DMS 273 treated with DMSO at 0.1 percent for 48 hours (cell line): ENCODE data around the gene GLI1.
"Not testable (repeated sequence)": the region's sequence is repeated elsewhere in the genome, so short reads cannot be mapped to it uniquely, and the experiment has no call there.

Experiments used
- DNase-seq: peaks from one replicate; lab custom pipeline; 2025; lab: John Stamatoyannopoulos, UW

The GLI1 gene

DNA sequence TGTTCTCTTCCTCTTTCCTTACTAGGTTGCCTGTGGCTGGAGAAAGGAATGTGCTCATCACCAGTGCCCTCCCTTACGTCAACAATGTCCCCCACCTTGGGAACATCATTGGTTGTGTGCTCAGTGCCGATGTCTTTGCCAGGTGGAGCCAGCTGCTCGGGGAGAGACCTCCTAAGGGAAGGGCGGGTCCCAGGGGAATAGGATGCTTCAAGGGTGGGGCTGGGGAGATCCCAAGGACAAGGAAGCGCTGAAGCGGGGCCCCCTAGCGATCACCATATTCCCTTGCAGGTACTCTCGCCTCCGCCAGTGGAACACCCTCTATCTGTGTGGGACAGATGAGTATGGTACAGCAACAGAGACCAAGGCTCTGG lies 38.5 kb downstream of the GLI1 start:
- DNase-seq: no peak

GRCh38 chr12:57498571-57498970 lies 39.0 kb downstream of the GLI1 start:
- no peak for DNase-seq

DNA sequence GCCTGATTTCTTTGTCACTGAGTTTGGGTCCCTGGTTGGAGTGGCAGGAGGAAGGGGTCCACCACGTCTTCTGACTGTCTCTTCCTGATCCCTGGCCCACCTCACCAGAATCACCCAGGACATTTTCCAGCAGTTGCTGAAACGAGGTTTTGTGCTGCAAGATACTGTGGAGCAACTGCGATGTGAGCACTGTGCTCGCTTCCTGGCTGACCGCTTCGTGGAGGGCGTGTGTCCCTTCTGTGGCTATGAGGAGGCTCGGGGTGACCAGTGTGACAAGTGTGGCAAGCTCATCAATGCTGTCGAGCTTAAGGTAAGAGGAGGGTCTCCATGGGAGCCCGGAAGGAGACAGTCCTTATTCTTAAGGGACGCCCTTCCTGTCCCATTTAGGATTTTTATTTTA lies 40.6 kb downstream of the GLI1 start:
- DNase-seq: no peak

DNA sequence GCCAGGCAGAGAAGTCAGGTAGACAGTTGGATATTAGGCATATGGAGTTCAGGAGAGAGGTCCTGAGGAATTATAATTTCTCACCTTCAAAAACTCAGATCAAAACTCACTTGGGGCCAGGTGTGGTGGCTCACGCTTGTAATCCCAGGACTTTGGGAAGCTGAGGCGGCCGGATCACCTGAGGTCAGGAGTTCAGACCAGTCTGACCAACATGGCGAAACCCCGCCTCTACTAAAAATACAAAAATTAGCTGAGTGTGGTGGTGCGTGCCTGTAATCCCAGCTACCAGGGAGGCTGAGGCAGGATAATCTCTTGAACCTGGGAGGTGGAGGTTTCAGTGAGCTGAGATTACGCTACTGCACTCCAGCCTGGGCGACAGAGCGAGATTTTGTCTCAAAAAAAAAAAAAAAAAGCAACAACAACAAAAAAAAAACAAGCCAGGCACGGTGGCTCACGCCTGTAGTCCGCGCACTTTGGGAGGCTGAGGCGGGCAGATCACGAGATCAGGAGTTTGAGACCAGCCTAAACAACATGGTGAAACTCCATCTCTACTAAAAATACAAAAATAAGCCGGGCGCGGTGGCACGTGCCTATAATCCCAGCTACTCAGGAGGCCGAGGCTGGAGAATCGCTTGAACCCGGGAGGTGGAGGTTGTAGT lies 42.9 kb downstream of the GLI1 start:
- not testable (repeated sequence) for DNase-seq

DNA sequence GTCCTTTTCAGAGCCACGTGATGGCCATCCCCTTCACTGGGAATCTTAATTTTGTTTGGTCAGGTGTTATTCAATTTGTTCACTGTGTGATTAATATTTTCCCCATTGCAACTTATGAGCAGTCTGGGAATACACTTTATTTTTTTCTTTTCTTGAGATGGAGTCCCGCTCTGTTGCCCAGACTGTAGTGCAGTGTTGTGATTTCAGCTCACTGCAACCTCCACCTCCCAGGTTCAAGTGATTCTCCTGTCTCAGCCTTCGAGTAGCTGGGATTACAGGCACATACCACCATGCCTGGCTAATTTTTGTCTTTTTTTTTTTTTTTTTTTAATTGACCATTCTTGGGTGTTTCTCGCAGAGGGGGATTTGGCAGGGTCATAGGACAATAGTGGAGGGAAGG lies 47.0 kb downstream of the GLI1 start:
- DNase-seq: not testable (repeated sequence)

DNA sequence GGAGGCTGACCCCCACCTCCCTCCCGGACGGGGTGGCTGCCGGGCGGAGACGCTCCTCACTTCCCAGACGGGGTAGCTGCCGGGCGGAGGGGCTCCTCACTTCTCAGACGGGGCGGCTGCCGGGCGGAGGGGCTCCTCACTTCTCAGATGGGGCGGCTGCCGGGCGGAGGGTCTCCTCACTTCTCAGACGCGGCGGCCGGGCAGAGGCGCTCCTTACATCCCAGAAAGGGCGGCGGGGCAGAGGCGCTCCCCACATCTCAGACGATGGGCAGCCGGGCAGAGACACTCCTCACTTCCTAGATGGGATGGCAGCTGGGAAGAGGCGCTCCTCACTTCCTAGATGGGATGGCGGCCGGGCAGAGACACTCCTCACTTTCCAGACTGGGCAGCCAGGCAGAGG lies 48.2 kb downstream of the GLI1 start:
- not testable (repeated sequence) for DNase-seq

- DNase-seq: no peak
Observed at GRCh38 chr12:57511161-57511560, 51.6 kb downstream of the GLI1 start.

- DNase-seq: no peak
Observed at GRCh38 chr12:57511588-57512325, 52.2 kb downstream of the GLI1 start.

DNA sequence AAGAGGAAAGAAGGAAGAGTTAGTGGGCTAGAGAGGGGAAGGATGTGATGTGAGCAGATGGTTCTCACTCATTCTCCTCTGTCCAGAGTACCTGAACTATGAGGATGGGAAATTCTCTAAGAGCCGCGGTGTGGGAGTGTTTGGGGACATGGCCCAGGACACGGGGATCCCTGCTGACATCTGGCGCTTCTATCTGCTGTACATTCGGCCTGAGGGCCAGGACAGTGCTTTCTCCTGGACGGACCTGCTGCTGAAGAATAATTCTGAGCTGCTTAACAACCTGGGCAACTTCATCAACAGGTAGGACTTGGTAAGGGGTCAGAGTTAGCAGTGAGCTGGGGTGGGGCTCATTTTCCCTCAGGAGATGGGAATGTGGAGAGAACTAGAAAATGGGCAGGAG lies 53.1 kb downstream of the GLI1 start:
- no peak for DNase-seq

- DNase-seq: no peak
Observed at GRCh38 chr12:57513266-57513665, 53.7 kb downstream of the GLI1 start.

GRCh38 chr12:57513677-57514076 lies 54.1 kb downstream of the GLI1 start:
- not testable (repeated sequence) for DNase-seq

GRCh38 chr12:57514246-57514645 lies 54.7 kb downstream of the GLI1 start:
- not testable (repeated sequence) for DNase-seq

DNA sequence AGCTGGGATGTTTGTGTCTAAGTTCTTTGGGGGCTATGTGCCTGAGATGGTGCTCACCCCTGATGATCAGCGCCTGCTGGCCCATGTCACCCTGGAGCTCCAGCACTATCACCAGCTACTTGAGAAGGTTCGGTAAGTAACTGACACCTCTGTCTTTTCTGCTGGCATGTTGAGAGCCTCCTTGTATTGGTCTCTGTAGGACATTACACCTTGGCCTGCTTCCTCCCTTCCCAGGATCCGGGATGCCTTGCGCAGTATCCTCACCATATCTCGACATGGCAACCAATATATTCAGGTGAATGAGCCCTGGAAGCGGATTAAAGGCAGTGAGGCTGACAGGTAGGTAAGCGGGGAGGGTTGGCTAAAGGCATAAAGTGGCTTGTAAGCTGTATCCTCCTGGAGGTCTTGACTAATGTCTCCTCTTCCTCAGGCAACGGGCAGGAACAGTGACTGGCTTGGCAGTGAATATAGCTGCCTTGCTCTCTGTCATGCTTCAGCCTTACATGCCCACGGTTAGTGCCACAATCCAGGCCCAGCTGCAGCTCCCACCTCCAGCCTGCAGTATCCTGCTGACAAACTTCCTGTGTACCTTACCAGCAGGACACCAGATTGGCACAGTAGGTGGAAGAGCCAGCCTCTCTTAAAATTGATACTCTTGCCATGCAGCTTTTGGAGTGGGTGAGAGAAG lies 55.3 kb downstream of the GLI1 start:
- no peak for DNase-seq

- DNase-seq: no peak
Observed at GRCh38 chr12:57515408-57515933, 55.9 kb downstream of the GLI1 start.

DNA sequence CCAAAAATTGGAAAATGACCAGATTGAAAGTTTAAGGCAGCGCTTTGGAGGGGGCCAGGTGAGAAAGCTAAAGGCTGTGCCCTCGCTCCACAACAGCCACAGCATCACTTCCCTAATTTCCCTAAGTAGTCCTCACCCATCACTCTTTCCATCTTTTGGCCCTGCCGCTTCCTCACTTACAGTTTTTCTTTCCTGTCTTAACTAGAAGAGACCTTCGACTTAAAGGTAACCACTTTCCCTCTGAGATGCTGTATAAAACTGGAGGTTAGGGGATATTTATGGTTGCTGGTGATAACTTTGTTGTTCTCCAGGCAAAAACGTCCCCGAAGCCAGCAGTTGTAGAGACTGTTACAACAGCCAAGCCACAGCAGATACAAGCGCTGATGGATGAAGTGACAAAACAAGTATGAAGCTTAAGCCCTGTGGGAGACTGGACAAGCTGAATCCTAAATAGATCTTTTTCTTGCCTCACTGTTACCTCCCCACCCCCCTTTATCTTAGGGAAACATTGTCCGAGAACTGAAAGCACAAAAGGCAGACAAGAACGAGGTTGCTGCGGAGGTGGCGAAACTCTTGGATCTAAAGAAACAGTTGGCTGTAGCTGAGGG lies 56.5 kb downstream of the GLI1 start:
- no peak for DNase-seq

DNA sequence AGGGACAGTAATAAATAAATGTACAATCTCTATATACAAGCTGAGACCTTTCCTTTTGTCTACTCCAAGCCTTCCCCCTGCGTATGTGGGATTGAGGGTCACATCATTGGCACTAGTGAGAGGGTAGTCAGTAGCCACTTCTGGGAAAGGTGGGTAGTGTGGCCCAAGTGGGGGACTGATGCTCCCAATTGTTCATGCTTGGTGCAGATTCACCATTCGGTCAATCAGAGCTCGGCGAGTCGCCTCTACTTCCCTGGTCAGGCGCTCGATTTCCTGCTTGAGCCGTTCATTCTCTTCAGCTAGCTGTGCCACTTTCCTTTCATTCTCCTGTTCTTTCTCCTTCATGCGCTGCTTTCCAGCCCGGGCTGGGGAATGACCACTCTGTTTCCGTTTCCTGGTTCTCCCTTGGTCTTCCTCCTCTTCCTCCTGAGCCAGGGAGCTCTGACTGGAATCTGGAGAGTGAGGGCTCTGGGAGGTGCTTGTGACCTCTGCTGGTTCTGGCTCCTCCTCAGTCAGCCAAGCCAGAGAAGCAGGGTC lies 57.1 kb downstream of the GLI1 start:
- DNase-seq: no peak

- DNase-seq: no peak
Observed at GRCh38 chr12:57517187-57517586, 57.6 kb downstream of the GLI1 start.

GRCh38 chr12:57517718-57518117 lies 58.1 kb downstream of the GLI1 start:
- DNase-seq: not testable (repeated sequence)

DNA sequence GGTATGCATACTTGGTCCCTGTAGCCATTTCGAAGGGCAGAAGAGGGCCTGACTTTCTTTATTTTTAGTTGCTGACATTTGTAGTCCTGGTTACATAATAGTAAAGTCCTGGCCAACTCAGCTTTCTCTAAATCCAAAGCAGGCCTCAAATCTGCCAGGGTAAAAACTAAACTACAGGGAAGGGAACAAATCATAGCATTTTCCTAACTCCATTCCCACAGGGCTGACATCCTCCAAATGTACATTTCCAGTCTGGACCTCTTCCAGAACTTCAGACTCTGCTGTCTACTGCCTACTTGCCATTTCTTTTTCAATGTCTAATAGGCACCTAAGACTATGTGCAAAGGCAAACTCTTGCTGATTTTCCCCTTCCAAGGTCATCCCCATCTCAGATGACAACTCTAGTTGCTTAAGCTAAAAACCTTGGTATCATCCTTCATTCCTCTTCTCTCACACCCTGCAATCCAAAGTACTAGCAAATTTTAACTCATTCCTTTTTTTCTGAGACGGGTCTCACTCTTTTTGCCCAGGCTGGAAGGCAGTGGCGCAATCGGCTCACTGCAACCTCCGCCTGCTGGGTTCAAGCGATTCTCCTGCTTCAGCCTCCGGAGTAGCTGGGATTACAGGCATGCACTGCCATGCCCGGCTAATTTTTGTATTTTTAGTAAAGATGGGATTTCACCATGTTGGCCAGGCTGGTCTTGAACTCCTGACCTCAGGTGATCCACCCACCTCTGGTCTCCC lies 58.8 kb downstream of the GLI1 start:
- DNase-seq: no peak

GRCh38 chr12:57518920-57519795 lies 59.6 kb downstream of the GLI1 start:
- DNase-seq: no peak

- DNase-seq: no peak
Observed at GRCh38 chr12:57519796-57520052, 60.1 kb downstream of the GLI1 start.
